ENCODE data around the gene CCNT2. TPM values are rescaled to one million over a fixed set of nuclear protein-coding genes. Genes with fewer than 3 reads are reported as not detected.
"Not testable (repeated sequence)": the region's sequence is repeated elsewhere in the genome, so short reads cannot be mapped to it uniquely, and the experiment has no call there.

Gene CCNT2
- polyA plus RNA-seq, 1 experiment = 14.9 TPM

- no peaks in the 10 kb centered on the region for H3K27me3 ChIP-seq (ENCODE audit: control insufficient read depth, insufficient read depth, low read length)
- POLR2A ChIA-PET = no interaction called here
- DNase-seq (ENCODE audit: low read depth, low spot score) = no peak
- no peaks in the 10 kb centered on the region for H3K9me3 ChIP-seq (ENCODE audit: control insufficient read depth, insufficient read depth, low read length)
- TF ChIP-seq CTCF (IDR thresholded peaks at IDR 0.05; ENCODE audit: low read depth, low read length) = no peak
- H3K27ac ChIP-seq (ENCODE audit: low read depth, low read length) = no peak overlapping the region
- CTCF ChIA-PET = no interaction called here
- no peak overlapping the region for H3K4me3 ChIP-seq (ENCODE audit: low read depth, low read length)
Observed at GRCh38 chr2:134952608-134953007, 34.0 kb downstream of the CCNT2 start.

- POLR2A ChIA-PET = no interaction called here
- TF ChIP-seq CTCF (IDR thresholded peaks at IDR 0.05; ENCODE audit: low read depth, low read length) = no peak
- no peak overlapping the region for H3K4me3 ChIP-seq (ENCODE audit: low read depth, low read length)
- no peaks in the 10 kb centered on the region for H3K27me3 ChIP-seq (ENCODE audit: control insufficient read depth, insufficient read depth, low read length)
- no peak for DNase-seq (ENCODE audit: low read depth, low spot score)
- no peaks in the 10 kb centered on the region for H3K9me3 ChIP-seq (ENCODE audit: control insufficient read depth, insufficient read depth, low read length)
- CTCF ChIA-PET = no interaction called here
- H3K27ac ChIP-seq (ENCODE audit: low read depth, low read length) = no peak overlapping the region
Observed at GRCh38 chr2:134954065-134954464, 35.4 kb downstream of the CCNT2 start.

- Histone ChIP-seq H3K27ac (ENCODE audit: low read depth, low read length) (no peak overlapping the region), H3K27me3 (ENCODE audit: control insufficient read depth, insufficient read depth, low read length) (no peaks in the 10 kb centered on the region), H3K4me3 (ENCODE audit: low read depth, low read length) (no peak overlapping the region), H3K9me3 (ENCODE audit: control insufficient read depth, insufficient read depth, low read length) (no peaks in the 10 kb centered on the region)
- DNase-seq (ENCODE audit: low read depth, low spot score) = no peak
- no peak for TF ChIP-seq CTCF (IDR thresholded peaks at IDR 0.05; ENCODE audit: low read depth, low read length)
- ChIA-PET POLR2A (no interaction called here), CTCF (interaction anchor here (1.2 kb wide), 1 partner anchor 48 kb away, joined by 3 read pairs; no protein-coding TSS in a partner anchor)
Observed at GRCh38 chr2:134955744-134956143, 37.1 kb downstream of the CCNT2 start.

- Histone ChIP-seq H3K9me3 (ENCODE audit: control insufficient read depth, insufficient read depth, low read length) (no peaks in the 10 kb centered on the region), H3K4me3 (ENCODE audit: low read depth, low read length) (no peak overlapping the region), H3K27me3 (ENCODE audit: control insufficient read depth, insufficient read depth, low read length) (no peaks in the 10 kb centered on the region), H3K27ac (ENCODE audit: low read depth, low read length) (no peak overlapping the region)
- DNase-seq (ENCODE audit: low read depth, low spot score) = no peak
- no peak for TF ChIP-seq CTCF (IDR thresholded peaks at IDR 0.05; ENCODE audit: low read depth, low read length)
- CTCF ChIA-PET = interaction anchor here (1.3 kb wide), 1 partner anchor 32 kb away, joined by 3 read pairs; no protein-coding TSS in a partner anchor
- POLR2A ChIA-PET = no interaction called here
Observed at GRCh38 chr2:134957477-134957876, 38.9 kb downstream of the CCNT2 start.

GRCh38 chr2:134967166-134967565 lies 48.5 kb downstream of the CCNT2 start:
- POLR2A ChIA-PET = not testable (repeated sequence)

More at GRCh38 chr2:134967166-134967565, 48.5 kb downstream of the CCNT2 start:
- H3K9me3 ChIP-seq (ENCODE audit: control insufficient read depth, insufficient read depth, low read length); DNase-seq (ENCODE audit: low read depth, low spot score); H3K27ac ChIP-seq (ENCODE audit: low read depth, low read length); H3K4me3 ChIP-seq (ENCODE audit: low read depth, low read length); H3K27me3 ChIP-seq (ENCODE audit: control insufficient read depth, insufficient read depth, low read length); CTCF ChIA-PET: not testable (repeated sequence)

Measured in AG04450 (cell line).